Left ventricle myocardium inferior (tissue), 1 donor: ENCODE data around the gene C4A. TPM values are rescaled to one million over a fixed set of nuclear protein-coding genes. Genes with fewer than 3 reads are reported as not detected.
"Not testable (repeated sequence)": the region's sequence is repeated elsewhere in the genome, so short reads cannot be mapped to it uniquely, and the experiment has no call there.

Source experiments
- DNase-seq: peaks from one replicate; pipeline ENCODE4 v3.0.0-alpha.2; 2020
- H3K27ac ChIP-seq: fragments of 200-600 bp; replicated peaks from 2 replicates; pipeline ENCODE4 v1.8.0; 2021
- H3K27me3 ChIP-seq: fragments of 200-600 bp; 2 replicates; pipeline ENCODE4 v1.8.0; 2021; ENCODE audit warnings: low read depth
- H3K36me3 ChIP-seq: fragments of 200-600 bp; 2 replicates; pipeline ENCODE4 v1.8.0; 2021
- H3K4me1 ChIP-seq: fragments of 200-600 bp; 2 replicates; pipeline ENCODE4 v1.8.0; 2021
- H3K4me3 ChIP-seq: fragments of 200-600 bp; 2 replicates; pipeline ENCODE4 v1.8.0; 2021; ENCODE audit warnings: mild to moderate bottlenecking, moderate library complexity
- H3K9me3 ChIP-seq: fragments of 200-600 bp; replicated peaks from 2 replicates; pipeline ENCODE4 v1.8.0; 2021
- intact Hi-C: fragments of 100-400 bp; cut with micrococcal nuclease; formaldehyde crosslinking; loops from one replicate; pipeline ENCODE4 v1.11.0; 2022
- long read RNA-seq: library from polyadenylated mRNA; unstranded; transcript quantifications from one replicate; pipeline ENCODE4 v2.0.0, GENCODE V29; 2021
- total RNA-seq: library from RNA; stranded (reverse); fragmentation: NEBNext Ultra II Directional; extraction: Animal tissue kit (Norgen Biotek cat#: 25700); gene quantifications from one replicate; pipeline ENCODE4 v1.2.1, GENCODE V29; 2021
- TF ChIP-seq, protein P1 (sequence below): fragments of 200-600 bp; IDR thresholded peaks from 2 replicates; pipeline ENCODE4 v1.8.0; 2021; ENCODE audit warnings: antibody characterized with exemption, mild to moderate bottlenecking, borderline replicate concordance
- donor health status: DM: no; HTN: yes; CAD: no; lungs with severe emphysema.

The C4A gene
- 76.2 TPM for total RNA-seq
- long read RNA-seq, full-length matches to known transcripts, result 35 of 110 reads
- long read RNA-seq, partial matches to known transcripts, result 65 of 110 reads
- long read RNA-seq, other reads (novel, unspliced or antisense), result 10 of 110 reads

DNA sequence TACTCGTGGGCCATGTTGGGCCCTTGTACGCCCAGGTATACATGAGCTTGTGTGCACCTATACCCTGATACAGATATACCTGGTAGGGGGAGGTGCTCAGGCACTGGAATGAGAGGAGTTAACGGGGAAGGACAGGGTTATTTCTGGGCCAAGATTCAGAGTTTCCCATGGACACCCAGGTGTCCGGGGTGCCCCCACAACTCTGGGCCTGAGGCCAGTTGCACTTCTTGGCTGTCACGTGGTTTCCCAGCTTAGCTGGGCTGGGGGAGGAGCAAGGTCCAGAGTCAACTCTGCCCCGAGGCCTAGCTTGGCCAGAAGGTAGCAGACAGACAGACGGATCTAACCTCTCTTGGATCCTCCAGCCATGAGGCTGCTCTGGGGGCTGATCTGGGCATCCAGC is at the start of gene C4A:
Gene C4A (plus strand): TSS at position 314 of the 400 bp plus-strand sequence. CDS start 51 bp downstream, at position 365.
- H3K9me3 ChIP-seq, H3K4me3 ChIP-seq, intact Hi-C loops, DNase-seq, H3K4me1 ChIP-seq, H3K27me3 ChIP-seq, H3K27ac ChIP-seq: not testable (repeated sequence)
- H3K36me3 ChIP-seq, result peaks cover 12% of the 10 kb centered on the region

DNA sequence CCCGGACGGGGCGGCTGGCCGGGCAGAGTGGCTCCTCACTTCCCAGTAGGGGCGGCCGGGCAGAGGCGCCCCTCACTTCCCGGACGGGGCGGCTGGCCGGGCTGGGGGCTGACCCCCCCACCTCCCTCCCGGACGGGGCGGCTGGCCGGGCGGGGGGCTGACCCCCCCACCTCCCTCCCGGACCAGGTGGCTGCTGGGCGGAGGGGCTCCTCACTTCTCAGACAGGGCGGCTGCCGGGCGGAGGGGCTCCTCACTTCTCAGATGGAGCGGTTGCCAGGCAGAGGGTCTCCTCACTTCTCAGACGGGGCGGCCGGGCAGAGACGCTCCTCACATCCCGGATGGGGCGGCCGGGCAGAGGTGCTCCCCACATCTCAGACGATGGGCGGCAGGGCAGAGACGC is 49.7 kb upstream of the C4A start:
- H3K4me3 ChIP-seq, intact Hi-C loops, H3K4me1 ChIP-seq, H3K9me3 ChIP-seq, DNase-seq, H3K36me3 ChIP-seq, H3K27ac ChIP-seq: not testable (repeated sequence)
- H3K27me3 ChIP-seq, result peaks cover 28% of the 10 kb centered on the region

DNA sequence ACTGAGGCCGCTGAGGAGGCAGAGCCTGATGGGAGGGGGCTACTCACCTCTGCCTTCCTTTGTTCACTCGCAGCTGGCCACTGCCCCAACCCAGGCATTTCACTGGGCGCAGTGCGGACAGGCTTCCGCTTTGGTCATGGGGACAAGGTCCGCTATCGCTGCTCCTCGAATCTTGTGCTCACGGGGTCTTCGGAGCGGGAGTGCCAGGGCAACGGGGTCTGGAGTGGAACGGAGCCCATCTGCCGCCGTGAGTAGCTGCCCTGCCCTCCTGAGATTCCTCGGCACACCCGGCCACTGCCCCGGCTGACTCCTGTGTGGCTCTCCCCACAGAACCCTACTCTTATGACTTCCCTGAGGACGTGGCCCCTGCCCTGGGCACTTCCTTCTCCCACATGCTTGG is 48.3 kb upstream of the C4A start:
- Histone ChIP-seq H3K27me3 (peaks cover 17% of the 10 kb centered on the region), H3K4me1 (no peaks in the 10 kb centered on the region), H3K36me3 (no peaks in the 10 kb centered on the region), H3K27ac (no peak overlapping the region), H3K4me3 (no peak overlapping the region), H3K9me3 (no peaks in the 10 kb centered on the region)
- TF ChIP-seq, protein P1, sequence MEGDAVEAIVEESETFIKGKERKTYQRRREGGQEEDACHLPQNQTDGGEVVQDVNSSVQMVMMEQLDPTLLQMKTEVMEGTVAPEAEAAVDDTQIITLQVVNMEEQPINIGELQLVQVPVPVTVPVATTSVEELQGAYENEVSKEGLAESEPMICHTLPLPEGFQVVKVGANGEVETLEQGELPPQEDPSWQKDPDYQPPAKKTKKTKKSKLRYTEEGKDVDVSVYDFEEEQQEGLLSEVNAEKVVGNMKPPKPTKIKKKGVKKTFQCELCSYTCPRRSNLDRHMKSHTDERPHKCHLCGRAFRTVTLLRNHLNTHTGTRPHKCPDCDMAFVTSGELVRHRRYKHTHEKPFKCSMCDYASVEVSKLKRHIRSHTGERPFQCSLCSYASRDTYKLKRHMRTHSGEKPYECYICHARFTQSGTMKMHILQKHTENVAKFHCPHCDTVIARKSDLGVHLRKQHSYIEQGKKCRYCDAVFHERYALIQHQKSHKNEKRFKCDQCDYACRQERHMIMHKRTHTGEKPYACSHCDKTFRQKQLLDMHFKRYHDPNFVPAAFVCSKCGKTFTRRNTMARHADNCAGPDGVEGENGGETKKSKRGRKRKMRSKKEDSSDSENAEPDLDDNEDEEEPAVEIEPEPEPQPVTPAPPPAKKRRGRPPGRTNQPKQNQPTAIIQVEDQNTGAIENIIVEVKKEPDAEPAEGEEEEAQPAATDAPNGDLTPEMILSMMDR, result no peak
- DNase-seq, result no peak
- intact Hi-C loops, result no loop called here

DNA sequence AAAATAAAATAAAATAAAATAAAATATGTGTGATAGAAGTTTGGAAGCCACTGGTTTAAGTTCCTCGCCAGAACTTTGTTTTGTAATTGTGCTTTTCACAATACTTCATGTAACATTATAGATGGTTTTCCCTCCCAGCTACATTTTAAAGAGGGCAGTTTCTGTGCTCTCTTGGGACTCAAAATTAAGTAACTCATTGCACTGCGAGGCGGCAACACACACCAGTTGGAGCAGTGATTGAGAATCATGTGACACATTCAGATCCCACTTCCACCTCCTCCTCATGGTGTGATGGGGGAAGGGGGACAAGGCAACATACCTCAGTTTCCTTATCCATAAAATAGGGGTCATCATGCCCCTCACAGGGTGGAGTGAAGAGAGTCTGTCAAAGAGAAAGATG is 46.8 kb upstream of the C4A start:
- no peak for DNase-seq
- no peak overlapping the region for H3K27ac ChIP-seq
- H3K4me1 ChIP-seq, result no peaks in the 10 kb centered on the region
- no peaks in the 10 kb centered on the region for H3K36me3 ChIP-seq
- intact Hi-C loops, result no loop called here
- H3K4me3 ChIP-seq, result no peak overlapping the region
- H3K9me3 ChIP-seq, result no peaks in the 10 kb centered on the region
- TF ChIP-seq, protein P1, result no peak
- peaks cover 9% of the 10 kb centered on the region for H3K27me3 ChIP-seq

DNA sequence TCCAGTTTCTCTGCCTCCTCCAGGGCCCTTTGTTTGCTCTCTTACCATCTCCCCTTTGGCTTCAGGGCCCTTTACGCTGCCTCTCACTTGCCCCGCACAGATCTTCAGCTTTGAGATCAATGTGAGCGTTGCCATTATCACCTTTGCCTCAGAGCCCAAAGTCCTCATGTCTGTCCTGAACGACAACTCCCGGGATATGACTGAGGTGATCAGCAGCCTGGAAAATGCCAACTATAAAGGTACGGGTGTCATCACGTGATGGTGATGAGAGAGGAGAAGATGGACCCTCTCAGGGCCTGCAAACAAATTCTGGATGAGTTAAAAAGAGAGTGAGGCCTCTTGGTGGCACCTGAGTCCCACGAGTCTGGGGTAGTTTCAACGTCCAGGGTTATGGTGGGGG is 46.0 kb upstream of the C4A start:
- TF ChIP-seq, protein P1, result no peak
- Histone ChIP-seq H3K36me3 (no peaks in the 10 kb centered on the region), H3K9me3 (no peaks in the 10 kb centered on the region), H3K4me3 (no peak overlapping the region), H3K27ac (no peak overlapping the region), H3K4me1 (no peaks in the 10 kb centered on the region), H3K27me3 (peaks cover 6% of the 10 kb centered on the region)
- DNase-seq, result no peak
- intact Hi-C loops, result no loop called here

DNA sequence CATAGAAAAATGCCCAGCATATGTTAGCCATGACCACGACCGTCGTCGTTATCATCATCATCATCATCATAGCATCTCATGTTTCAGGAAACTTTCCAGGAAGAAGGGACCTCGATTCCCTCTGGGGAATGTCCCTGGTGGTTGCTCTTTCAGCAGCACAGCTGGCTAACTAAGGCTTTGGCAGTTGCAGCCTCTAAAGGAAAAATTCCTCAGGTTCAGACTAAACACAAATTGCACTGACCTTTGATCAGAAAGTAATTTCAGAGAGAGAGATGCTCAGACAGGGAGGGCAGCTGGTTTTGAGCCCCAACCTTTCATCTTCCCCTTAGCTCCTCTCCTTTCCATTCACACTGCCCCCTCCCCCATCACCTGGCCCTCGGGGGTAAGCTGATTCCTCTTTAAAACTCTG is 41.6 kb upstream of the C4A start:
- Histone ChIP-seq H3K4me1 (peaks cover 6% of the 10 kb centered on the region), H3K27ac (no peak overlapping the region), H3K4me3 (no peak overlapping the region), H3K9me3 (no peaks in the 10 kb centered on the region), H3K27me3 (peaks cover 40% of the 10 kb centered on the region), H3K36me3 (no peaks in the 10 kb centered on the region)
- TF ChIP-seq, protein P1, result no peak
- DNase-seq, result no peak
- intact Hi-C loops, result no loop called here

DNA sequence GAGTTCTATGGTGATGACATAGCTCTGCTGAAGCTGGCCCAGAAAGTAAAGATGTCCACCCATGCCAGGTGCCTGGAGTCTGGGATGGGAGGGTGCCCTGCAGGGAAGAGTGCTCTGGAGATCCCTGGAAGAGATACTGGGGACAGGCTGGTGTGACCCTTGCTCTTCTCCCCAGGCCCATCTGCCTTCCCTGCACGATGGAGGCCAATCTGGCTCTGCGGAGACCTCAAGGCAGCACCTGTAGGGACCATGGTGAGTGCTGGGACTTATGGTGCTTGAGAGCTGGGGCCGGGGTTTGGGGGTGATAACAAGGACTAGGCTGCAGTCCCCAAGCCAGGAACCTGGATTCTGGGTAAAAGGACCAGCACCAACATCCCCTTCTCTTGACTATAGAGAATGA is 38.1 kb upstream of the C4A start:
- Histone ChIP-seq H3K4me1 (peaks cover 13% of the 10 kb centered on the region), H3K9me3 (no peaks in the 10 kb centered on the region), H3K27ac (no peak overlapping the region), H3K4me3 (no peak overlapping the region), H3K27me3 (peaks cover 41% of the 10 kb centered on the region), H3K36me3 (no peaks in the 10 kb centered on the region)
- TF ChIP-seq, protein P1, result no peak
- intact Hi-C loops, result no loop called here
- DNase-seq, result no peak
